GDM1 (cell line): ENCODE results near the gene CDKN2C.
"Not testable (repeated sequence)": the region's sequence is repeated elsewhere in the genome, so short reads cannot be mapped to it uniquely, and the experiment has no call there.

Source experiments
- DNase-seq: peaks from one replicate; lab custom pipeline; 2025; lab: John Stamatoyannopoulos, UW

The CDKN2C gene

GRCh38 chr1:50969611-50970508 is at the start of gene CDKN2C:
TSS of gene CDKN2C (plus strand) at chr1:50970245. CDS start at chr1:50970369, 124 bp downstream.
- peak; percentile 75 for DNase-seq

GRCh38 chr1:50920409-50920808 is 49.6 kb upstream of the CDKN2C start:
- no peak for DNase-seq

DNA sequence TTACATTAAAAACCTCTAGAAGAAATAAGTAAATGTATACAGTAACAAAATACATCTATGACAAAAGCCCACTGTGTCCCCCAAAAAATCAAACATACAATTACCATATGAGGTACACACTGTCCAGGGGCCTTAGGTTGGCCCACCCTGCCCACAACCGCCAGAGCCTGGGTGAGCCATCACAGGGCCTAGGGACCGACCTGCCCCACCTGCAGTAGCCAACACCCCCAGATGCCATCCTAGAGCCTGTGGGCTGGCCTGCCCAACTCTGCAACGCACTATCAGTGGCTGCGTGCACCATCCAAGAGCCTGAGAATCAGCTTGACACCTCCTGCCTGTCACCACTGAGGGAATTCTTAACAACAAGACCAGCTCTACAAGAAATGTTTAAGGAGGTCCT is 49.0 kb upstream of the CDKN2C start:
- DNase-seq: no peak

GRCh38 chr1:50923564-50923963 is 46.5 kb upstream of the CDKN2C start:
- DNase-seq: no peak

DNA sequence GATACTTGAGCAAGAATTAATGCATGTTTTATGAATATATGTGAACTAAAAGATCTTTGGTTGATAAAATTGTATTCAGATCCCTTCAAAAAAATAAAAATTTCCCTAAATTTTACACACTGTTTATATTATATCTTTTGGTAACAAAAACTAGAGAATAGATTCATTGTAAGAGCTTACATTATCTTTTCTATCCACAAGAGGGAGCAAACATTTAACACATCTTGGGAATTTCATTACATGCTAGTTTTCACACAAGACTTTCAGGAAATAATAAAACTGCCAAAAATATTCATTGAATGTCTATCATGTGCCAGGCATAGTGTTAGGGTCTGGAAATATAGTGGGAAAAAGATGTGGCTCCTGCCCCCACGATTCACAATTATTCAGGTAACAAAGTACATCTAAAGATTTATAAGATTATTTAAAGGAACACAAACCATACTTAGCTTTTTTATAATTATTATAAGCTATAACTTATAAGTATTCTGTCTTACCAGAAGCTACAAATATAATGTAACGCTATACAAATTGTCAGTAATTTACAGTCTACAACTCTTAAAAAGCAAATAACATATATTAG is 40.6 kb upstream of the CDKN2C start:
- DNase-seq: no peak

DNA sequence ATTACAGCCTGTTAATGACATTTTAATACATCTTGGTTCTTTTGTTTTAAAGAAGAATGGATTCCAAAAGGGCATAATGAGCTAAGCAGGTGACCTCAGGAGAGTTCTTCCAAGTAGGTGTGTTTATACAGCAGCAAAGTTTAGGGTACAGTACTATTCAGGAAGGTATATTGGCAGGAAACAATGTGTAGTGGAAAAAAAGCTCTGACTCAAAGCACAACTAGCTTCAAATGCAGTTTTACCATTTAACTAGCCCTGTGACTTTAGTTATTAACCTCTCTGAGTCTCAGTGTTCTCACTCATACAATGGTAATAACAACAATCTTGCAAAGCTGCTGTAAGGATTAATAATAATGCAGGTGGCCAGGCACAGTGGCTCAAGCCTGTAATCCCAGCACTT is 39.9 kb upstream of the CDKN2C start:
- no peak for DNase-seq

DNA sequence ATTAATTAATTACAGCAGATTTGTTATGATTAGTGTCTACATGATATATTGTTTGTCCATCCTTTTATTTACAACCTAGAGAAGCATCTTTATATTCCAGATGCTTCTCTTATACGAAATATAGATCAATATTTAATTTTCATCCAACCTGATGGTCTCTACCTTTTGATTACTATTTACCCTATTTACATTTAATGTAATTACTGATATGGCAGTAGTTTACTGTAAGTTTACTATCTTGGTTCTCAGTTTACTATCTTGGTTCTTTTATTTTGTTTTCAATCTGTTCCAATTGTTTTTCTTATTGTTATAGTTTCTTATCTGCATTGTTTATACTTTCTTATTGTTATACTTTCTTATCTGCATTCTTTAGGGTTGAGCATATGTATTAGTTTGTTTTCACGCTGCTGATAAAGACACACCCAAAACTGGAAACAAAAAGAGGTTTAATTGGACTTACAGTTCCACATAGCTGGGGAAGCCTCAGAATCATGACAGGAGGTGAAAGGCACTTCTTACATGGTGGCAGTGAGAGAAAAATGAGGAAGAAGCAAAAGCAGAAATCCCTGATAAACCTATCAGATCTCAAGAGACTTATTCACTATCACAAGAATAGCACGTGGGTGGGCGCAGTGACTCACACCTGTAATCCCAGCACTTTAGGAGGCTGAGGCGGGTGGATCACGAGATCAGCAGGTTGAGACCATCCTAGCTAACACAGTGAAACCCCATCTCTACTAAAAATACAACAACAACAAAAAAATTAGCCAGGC is 38.9 kb upstream of the CDKN2C start:
- DNase-seq: peak; percentile 25

- not testable (repeated sequence) for DNase-seq
These were observed 38.0 kb upstream of the CDKN2C start for GRCh38 chr1:50932043-50932442.

DNA sequence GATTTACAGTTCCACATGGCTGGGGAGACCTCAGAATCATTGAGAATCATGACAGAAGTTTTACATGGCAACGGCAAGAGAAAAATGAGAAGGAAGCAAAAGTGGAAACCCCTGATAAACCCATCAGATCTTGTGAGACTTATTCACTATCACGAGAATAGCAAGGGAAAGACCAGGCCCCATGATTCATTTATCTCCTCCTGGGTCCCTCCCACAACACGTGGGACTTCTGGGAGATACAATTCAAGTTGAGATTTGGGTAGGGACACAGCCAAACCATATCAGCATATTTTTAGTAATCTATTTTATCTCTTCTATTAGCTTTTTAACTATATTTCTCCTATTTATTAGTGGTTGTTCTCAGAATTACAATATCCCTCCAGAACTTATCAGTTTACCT is 36.3 kb upstream of the CDKN2C start:
- not testable (repeated sequence) for DNase-seq

GRCh38 chr1:50934838-50935237 is 35.2 kb upstream of the CDKN2C start:
- no peak for DNase-seq

DNA sequence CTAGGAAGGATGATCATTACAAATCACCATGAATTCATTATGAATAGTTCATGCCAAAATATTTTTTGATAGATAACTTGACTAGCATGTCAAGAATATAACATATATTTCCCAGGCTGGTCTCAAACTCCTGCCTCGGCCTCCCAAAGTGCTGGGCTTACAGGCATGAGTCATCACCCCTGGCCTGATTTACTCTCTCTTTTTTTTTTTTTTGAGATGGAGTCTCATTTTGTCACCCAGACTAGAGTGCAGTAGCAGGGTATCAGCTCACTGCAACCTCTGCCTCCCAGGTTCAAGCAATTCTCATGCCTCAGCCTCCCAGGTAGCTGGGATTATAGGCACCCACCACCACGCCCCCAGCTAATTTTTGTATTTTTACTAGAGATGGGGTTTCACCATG is 34.8 kb upstream of the CDKN2C start:
- not testable (repeated sequence) for DNase-seq

DNA sequence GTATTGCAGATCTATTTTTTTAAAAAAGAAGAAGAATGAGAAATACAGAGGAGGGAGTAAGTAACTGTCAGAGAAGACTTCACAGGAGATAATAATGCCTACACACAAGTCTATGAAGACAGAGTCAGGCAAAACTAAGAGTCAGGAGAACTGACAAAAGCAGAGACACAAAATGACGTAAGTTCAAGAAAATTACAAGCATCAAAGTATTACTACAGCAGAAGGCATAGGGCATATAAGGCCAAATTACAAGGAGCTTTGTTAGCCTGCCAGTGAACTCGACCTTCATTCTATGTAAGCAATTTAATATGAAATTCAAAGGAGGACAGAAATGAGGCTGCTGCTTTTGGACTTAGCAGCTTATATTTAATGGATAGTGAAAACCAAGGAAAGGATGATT is 33.7 kb upstream of the CDKN2C start:
- no peak for DNase-seq

- DNase-seq: no peak
These were observed 29.8 kb upstream of the CDKN2C start for GRCh38 chr1:50940291-50940690.

- no peak for DNase-seq
These were observed 27.7 kb upstream of the CDKN2C start for GRCh38 chr1:50942334-50942733.

DNA sequence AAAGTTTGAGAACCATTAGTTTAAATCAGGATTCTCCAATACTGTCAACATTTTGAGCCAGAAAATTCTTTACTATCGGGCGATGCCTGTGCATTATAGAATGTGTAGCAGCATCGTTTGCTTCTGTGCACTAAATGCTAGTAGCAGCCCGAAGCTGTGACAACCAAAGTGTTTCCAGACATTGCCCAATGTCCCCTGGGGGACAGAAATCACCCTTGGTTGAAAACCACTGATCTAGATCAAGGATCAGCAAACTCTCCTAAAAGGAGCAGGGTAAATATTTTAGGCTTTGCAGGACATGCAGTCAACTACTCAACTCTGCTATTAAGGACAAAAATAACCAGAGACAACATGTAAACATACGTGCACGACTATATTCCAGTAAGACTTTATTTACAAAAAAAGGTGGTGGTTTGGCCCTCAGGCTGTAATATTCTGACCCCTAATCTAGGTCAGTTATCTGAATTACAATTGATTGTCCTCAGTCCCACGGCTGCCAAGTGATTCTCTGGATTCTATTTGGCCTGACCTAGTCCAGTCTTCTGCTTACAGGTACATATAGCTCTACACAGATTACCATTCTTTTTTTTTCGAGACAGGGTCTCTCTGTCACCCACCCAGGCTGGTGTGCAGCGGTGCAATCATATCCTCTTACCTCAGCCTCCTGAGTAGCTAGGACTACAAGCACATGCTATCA is 20.6 kb upstream of the CDKN2C start:
- DNase-seq: no peak

DNA sequence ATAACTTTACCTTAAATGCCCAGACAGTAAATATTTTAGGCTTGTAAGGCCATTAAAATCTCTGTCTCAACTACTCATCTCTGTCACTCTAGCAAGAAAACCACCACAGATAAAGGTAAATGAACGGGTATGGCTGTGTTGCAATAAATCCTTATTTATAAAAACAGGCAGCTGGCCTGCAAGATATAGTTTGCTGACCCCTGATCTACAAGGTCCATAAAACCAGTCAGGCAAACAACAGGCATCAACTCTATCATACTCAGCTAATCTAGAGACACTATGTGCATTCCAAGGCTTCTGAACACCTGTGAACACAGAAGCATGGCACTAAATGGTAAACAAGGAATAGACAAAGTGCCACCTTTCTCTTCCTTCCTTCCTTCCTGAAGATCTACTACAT is 19.6 kb upstream of the CDKN2C start:
- DNase-seq: no peak

DNA sequence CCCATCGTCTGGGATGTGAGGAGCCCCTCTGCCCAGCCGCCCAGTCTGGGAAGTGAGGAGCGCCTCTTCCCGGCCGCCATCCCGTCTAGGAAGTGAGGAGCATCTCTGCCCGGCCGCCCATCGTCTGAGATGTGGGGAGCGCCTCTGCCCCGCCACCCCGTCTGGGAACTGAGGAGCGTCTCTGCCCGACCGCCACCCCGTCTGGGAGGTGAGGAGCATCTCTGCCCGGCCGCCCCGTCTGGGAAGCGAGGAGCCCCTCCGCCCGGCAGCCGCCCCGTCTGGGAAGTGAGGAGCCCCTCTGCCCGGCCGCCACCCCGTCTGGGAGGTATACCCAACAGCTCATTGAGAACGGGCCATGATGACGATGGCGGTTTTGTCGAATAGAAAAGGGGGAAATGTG is 17.5 kb upstream of the CDKN2C start:
- not testable (repeated sequence) for DNase-seq

- no peak for DNase-seq
These were observed 14.9 kb upstream of the CDKN2C start for GRCh38 chr1:50955116-50955515.

GRCh38 chr1:50959303-50959912 is 10.6 kb upstream of the CDKN2C start:
- DNase-seq: no peak

DNA sequence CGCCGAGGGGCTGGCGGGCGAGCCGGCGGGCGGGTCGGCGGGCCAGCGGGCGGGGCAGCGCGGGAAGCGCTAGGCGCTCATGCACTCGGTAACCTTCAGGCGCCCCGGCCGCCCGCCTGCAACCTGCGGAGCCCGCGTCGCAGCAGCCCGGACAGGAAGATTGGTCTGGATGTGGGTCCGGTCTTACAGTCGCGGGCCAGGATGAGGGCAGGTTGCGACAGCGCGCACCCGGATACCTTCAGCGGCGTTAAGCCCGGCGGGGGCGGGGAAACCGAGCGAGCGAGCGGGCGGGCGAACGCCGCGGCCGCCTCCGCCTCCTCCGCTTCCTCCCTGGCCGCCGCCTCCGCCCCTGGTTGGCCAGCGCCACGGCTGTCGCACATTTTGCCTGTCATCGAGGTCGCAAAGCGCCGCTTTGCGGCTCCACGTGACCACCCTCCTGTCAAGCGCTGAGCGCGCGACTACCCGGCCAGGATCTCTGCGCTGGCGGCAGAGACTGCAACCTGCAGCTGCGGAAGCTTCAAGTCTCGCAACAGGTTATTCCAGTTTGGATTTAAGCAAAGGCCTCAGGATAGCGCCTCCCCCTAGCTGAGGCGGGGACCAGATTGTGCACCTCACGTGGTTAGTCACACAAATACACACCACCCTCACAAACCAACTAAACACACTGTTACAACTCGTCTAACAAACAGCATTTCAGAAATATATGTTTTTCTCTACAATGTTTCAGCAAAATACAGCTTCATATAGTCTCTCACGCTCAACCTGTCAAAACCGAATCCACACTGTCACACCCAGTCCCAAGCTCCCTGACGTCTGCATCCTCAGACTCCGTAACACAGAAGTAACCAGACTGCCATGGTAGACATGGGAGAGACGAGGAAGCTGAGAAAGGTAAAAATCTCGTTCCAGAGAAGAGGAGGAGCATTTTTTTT is 9.9 kb upstream of the CDKN2C start, which contains the start of gene FAF1:
Gene FAF1 (minus strand): TSS at position 355 of the 932 bp plus-strand sequence. CDS start 456 bp downstream, outside the sequence.
- peak; percentile 96 for DNase-seq
